H9 (cell line): ENCODE data around the gene GRB10. TPM values are rescaled to one million over a fixed set of nuclear protein-coding genes. Genes with fewer than 3 reads are reported as not detected.

Source experiments
- DNase-seq: peaks from one replicate; pipeline ENCODE4 v3.0.0-alpha.2; 2017
- H2AFZ ChIP-seq: one replicate; pipeline ENCODE4 v1.6.1; 2013; ENCODE audit warnings: mild to moderate bottlenecking, low read length, control low read depth, moderate library complexity
- H2AK5ac ChIP-seq: 2 replicates; pipeline ENCODE4 v1.6.1; 2013; ENCODE audit warnings: low read length, control low read depth, mixed read lengths; ENCODE audit not compliant: insufficient read length
- H2BK120ac ChIP-seq: one replicate; pipeline ENCODE4 v1.6.1; 2013; ENCODE audit warnings: low read depth, mild to moderate bottlenecking, low read length, control low read depth, inconsistent platforms; ENCODE audit not compliant: poor library complexity, severe bottlenecking
- H2BK12ac ChIP-seq: 2 replicates; pipeline ENCODE4 v1.6.1; 2013; ENCODE audit warnings: low read length, control low read depth, mixed read lengths, low read depth; ENCODE audit not compliant: insufficient read length
- H2BK15ac ChIP-seq: 2 replicates; pipeline ENCODE4 v1.6.1; 2013; ENCODE audit warnings: low read depth, low read length, control low read depth
- H2BK20ac ChIP-seq: one replicate; pipeline ENCODE4 v1.6.1; 2013; ENCODE audit warnings: low read depth, mild to moderate bottlenecking, low read length, control low read depth, inconsistent platforms; ENCODE audit not compliant: poor library complexity, severe bottlenecking
- H2BK5ac ChIP-seq: 2 replicates; pipeline ENCODE4 v1.6.1; 2013; ENCODE audit warnings: low read length, control low read depth, mixed read lengths; ENCODE audit not compliant: insufficient read length
- H3K14ac ChIP-seq: 2 replicates; pipeline ENCODE4 v1.6.1; 2013; ENCODE audit warnings: low read length, control low read depth; ENCODE audit not compliant: insufficient read depth
- H3K18ac ChIP-seq: 2 replicates; pipeline ENCODE4 v1.6.1; 2013; ENCODE audit warnings: low read depth, mild to moderate bottlenecking, mixed read lengths, low read length, control low read depth; ENCODE audit not compliant: insufficient read length
- H3K23ac ChIP-seq: 2 replicates; pipeline ENCODE4 v1.6.1; 2013; ENCODE audit warnings: low read length, control low read depth, mixed read lengths, low read depth; ENCODE audit not compliant: insufficient read length
- H3K23me2 ChIP-seq: 2 replicates; pipeline ENCODE4 v1.6.1; 2013; ENCODE audit warnings: low read depth, mild to moderate bottlenecking, mixed read lengths, low read length, control low read depth; ENCODE audit not compliant: insufficient read length, poor library complexity, severe bottlenecking
- H3K27ac ChIP-seq: 2 replicates; pipeline ENCODE4 v1.5.1; 2013; ENCODE audit warnings: low read length, control low read depth, mixed read lengths, low read depth; ENCODE audit not compliant: insufficient read length
- H3K27me3 ChIP-seq: 2 replicates; pipeline ENCODE4 v1.6.1; 2013; ENCODE audit warnings: low read length, control low read depth, inconsistent platforms; ENCODE audit not compliant: insufficient read depth
- H3K4ac ChIP-seq: 2 replicates; pipeline ENCODE4 v1.6.1; 2013; ENCODE audit warnings: low read depth, mild to moderate bottlenecking, control low read depth, inconsistent platforms, low read length, moderate library complexity
- H3K4me1 ChIP-seq: 2 replicates; pipeline ENCODE4 v1.6.1; 2013; ENCODE audit warnings: low read length, control low read depth, inconsistent platforms; ENCODE audit not compliant: insufficient read depth
- H3K4me2 ChIP-seq: 2 replicates; pipeline ENCODE4 v1.6.1; 2013; ENCODE audit warnings: low read length, control low read depth, mixed read lengths; ENCODE audit not compliant: insufficient read length, insufficient read depth
- H3K56ac ChIP-seq: 2 replicates; pipeline ENCODE4 v1.6.1; 2013; ENCODE audit warnings: low read depth, mild to moderate bottlenecking, mixed read lengths, low read length, control low read depth; ENCODE audit not compliant: insufficient read length
- H3K79me1 ChIP-seq: 2 replicates; pipeline ENCODE4 v1.6.1; 2013; ENCODE audit warnings: low read depth, mild to moderate bottlenecking, moderate library complexity, low read length, control low read depth, inconsistent platforms; ENCODE audit not compliant: insufficient read depth, poor library complexity, severe bottlenecking
- H3K79me2 ChIP-seq: 2 replicates; pipeline ENCODE4 v1.6.1; 2013; ENCODE audit warnings: low read length, control low read depth, inconsistent platforms; ENCODE audit not compliant: insufficient read depth
- H3K9ac ChIP-seq: 2 replicates; pipeline ENCODE4 v1.6.1; 2013; ENCODE audit warnings: low read length, control low read depth, mixed read lengths; ENCODE audit not compliant: insufficient read length; ENCODE audit errors: extremely low read depth
- H3K9me3 ChIP-seq: one replicate; pipeline ENCODE4 v1.6.1; 2013; ENCODE audit warnings: low read depth, low read length, inconsistent platforms; ENCODE audit not compliant: control insufficient read depth
- H3T11ph ChIP-seq: one replicate; pipeline ENCODE4 v1.6.1; 2013; ENCODE audit warnings: mild to moderate bottlenecking, low read length, control low read depth, inconsistent platforms
- H4K20me1 ChIP-seq: one replicate; pipeline ENCODE4 v1.6.1; 2013; ENCODE audit not compliant: control insufficient read depth, insufficient read length, insufficient read depth
- H4K5ac ChIP-seq: 2 replicates; pipeline ENCODE4 v1.6.1; 2013; ENCODE audit warnings: low read depth, mild to moderate bottlenecking, mixed read lengths, low read length, control low read depth; ENCODE audit not compliant: insufficient read length
- H4K8ac ChIP-seq: replicated peaks from 2 replicates; pipeline ENCODE4 v1.6.1; 2013; ENCODE audit warnings: low read length, control low read depth, mixed read lengths, low read depth; ENCODE audit not compliant: insufficient read length
- H4K91ac ChIP-seq: 2 replicates; pipeline ENCODE4 v1.6.1; 2013; ENCODE audit warnings: low read depth, mild to moderate bottlenecking, moderate library complexity, mixed read lengths, low read length, control low read depth; ENCODE audit not compliant: insufficient read length
- H3K27ac Mint-ChIP-seq, 3 experiments: 2 replicates in 2 of 3; 3 replicates in 1 of 3; pipeline ENCODE4 v1.8.0; 2020 to 2021; ENCODE audit warnings: mixed read lengths in 3 of 3, mild to moderate bottlenecking in 1 of 3, moderate library complexity in 1 of 3
- H3K27me3 Mint-ChIP-seq: 2 replicates; pipeline ENCODE4 v1.8.0; 2021; ENCODE audit warnings: low read depth, mild to moderate bottlenecking, moderate library complexity, mixed read lengths
- H3K36me3 Mint-ChIP-seq, 3 experiments: 2 replicates in 2 of 3; 3 replicates in 1 of 3; pipeline ENCODE4 v1.8.0; 2020 to 2021; ENCODE audit warnings: low read depth in 3 of 3, mixed read lengths in 3 of 3; ENCODE audit not compliant: insufficient read depth in 1 of 3
- H3K4me1 Mint-ChIP-seq, 2 experiments: 2 replicates each; pipeline ENCODE4 v1.8.0; 2020; ENCODE audit warnings: mixed read lengths in 2 of 2
- H3K4me3 Mint-ChIP-seq, 2 experiments: 2 replicates in 1 of 2; 3 replicates in 1 of 2; pipeline ENCODE4 v1.8.0; 2020 to 2021; ENCODE audit warnings: mild to moderate bottlenecking in 2 of 2, mixed read lengths in 2 of 2, moderate library complexity in 1 of 2
- H3K9me3 Mint-ChIP-seq, 2 experiments: 2 replicates in 1 of 2; 3 replicates in 1 of 2; pipeline ENCODE4 v1.8.0; 2020; ENCODE audit warnings: mild to moderate bottlenecking in 2 of 2, mixed read lengths in 2 of 2, moderate library complexity in 1 of 2
- WGBS: extraction: QIAGEN DNeasy Blood & Tissue Kit; methylation state at CpG from one replicate; pipeline ENCODE4 v1.1.7; 2013; ENCODE audit warnings: missing lambda C conversion rate, low lambda C conversion rate, mixed read lengths; ENCODE audit not compliant: insufficient read length; ENCODE audit errors: extremely low coverage; 5-methylcytosine and 5-hydroxymethylcytosine counted together
- total RNA-seq: library from RNA; stranded (reverse); gene quantifications from 2 replicates; pipeline ENCODE4 v1.2.1, GENCODE V29; 2021
- TF ChIP-seq, protein P1 (sequence below): fragments of 200-600 bp; sonication (generic); conservative IDR thresholded peaks from 3 replicates; pipeline ENCODE4 v1.8.0; 2021; ENCODE audit warnings: antibody characterized with exemption, mild to moderate bottlenecking

Gene GRB10
- total RNA-seq, 1 experiment from 2014 or later: 108 TPM

DNA sequence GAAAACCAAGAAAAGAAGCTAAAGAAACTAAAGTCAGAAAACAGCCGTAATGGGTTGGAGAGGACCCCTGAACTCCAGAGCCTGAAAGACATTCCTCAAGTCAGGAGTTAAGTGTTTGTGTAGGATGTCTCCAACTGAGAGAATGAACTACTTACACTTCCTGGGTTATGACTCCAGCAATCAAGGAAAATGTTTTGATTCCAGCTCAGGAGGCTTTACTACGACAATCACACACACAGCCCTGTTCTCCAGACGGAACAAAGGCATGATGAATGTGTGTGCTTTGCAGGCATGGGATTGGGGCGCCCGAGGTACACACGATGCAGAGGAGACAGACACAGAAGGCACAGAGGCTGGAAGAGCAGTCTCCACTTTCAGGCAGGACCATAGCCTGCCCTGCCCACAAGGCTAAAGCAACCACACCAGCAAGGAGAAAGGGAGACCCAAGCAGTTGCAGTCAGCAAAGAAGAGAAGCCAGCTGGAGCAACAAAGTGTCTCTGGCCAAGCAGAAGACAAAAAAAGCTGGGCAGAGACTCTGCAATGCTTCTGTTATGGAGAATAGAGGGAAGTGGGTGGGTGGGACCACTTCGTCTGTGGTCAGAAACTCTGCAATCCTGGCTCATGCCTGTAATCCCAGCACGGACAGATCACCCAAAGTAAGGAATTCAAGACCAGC lies 89.1 kb downstream of the GRB10 start:
- Histone ChIP-seq H2BK20ac (no peak overlapping the region), H3T11ph (no peak overlapping the region), H3K4me1 (peaks cover 2% of the 10 kb centered on the region; the same call in 1 of the 2 replicates), H4K20me1 (no peaks in the 10 kb centered on the region), H3K56ac (no peak overlapping the region), H3K23ac (no peak overlapping the region), H3K23me2 (no peaks in the 10 kb centered on the region), H3K4me2 (no peak overlapping the region), H4K91ac (no peak overlapping the region), H2BK5ac (no peak overlapping the region), H3K18ac (no peak overlapping the region), H2AFZ (no peak overlapping the region), H2BK12ac (no peak overlapping the region), H3K9me3 (no peaks in the 10 kb centered on the region), H3K27ac (no peak overlapping the region), H2AK5ac (no peak overlapping the region), H3K4ac (no peak overlapping the region), H4K5ac (no peak overlapping the region), H3K79me1 (no peaks in the 10 kb centered on the region), H3K79me2 (0 out of 2 replicates have a peak, but pooled peaks cover 2% of the 10 kb centered on the region), H2BK15ac (no peak overlapping the region), H4K8ac (no peak overlapping the region), H3K27me3 (no peaks in the 10 kb centered on the region; the same call in 1 of the 2 replicates), H3K9ac (no peak overlapping the region), H3K14ac (no peak overlapping the region), H2BK120ac (no peak overlapping the region)
- no peak overlapping the region; a peak in 1 of 5 replicates for H3K4me3 Mint-ChIP-seq
- DNase-seq: no peak
- H3K4me1 Mint-ChIP-seq: peaks cover 18 to 21% of the 10 kb centered on the region in 2 experiments
- H3K36me3 Mint-ChIP-seq: peaks cover 12 to 30% (median 17%) of the 10 kb centered on the region in 3 experiments; a peak in 6 of 7 replicates
- TF ChIP-seq, protein P1, sequence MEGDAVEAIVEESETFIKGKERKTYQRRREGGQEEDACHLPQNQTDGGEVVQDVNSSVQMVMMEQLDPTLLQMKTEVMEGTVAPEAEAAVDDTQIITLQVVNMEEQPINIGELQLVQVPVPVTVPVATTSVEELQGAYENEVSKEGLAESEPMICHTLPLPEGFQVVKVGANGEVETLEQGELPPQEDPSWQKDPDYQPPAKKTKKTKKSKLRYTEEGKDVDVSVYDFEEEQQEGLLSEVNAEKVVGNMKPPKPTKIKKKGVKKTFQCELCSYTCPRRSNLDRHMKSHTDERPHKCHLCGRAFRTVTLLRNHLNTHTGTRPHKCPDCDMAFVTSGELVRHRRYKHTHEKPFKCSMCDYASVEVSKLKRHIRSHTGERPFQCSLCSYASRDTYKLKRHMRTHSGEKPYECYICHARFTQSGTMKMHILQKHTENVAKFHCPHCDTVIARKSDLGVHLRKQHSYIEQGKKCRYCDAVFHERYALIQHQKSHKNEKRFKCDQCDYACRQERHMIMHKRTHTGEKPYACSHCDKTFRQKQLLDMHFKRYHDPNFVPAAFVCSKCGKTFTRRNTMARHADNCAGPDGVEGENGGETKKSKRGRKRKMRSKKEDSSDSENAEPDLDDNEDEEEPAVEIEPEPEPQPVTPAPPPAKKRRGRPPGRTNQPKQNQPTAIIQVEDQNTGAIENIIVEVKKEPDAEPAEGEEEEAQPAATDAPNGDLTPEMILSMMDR: no peak
- no peaks in the 10 kb centered on the region for H3K27me3 Mint-ChIP-seq
- peak overlapping the region; percentile 1 to 76 (median 59); a peak in 3 of 7 replicates for H3K27ac Mint-ChIP-seq
- H3K9me3 Mint-ChIP-seq: peaks cover 0 to 2% of the 10 kb centered on the region in 2 experiments; a peak in 2 of 5 replicates
- WGBS: no CpG with 5 or more reads among the region's 8 CpGs
